ENCODE data around the gene STAT4. TPM values are rescaled to one million over a fixed set of nuclear protein-coding genes. Genes with fewer than 3 reads are reported as not detected.

Gene STAT4
- total RNA-seq, 2 experiments from 2014 or later, result 50.7 to 51.5 TPM

DNA sequence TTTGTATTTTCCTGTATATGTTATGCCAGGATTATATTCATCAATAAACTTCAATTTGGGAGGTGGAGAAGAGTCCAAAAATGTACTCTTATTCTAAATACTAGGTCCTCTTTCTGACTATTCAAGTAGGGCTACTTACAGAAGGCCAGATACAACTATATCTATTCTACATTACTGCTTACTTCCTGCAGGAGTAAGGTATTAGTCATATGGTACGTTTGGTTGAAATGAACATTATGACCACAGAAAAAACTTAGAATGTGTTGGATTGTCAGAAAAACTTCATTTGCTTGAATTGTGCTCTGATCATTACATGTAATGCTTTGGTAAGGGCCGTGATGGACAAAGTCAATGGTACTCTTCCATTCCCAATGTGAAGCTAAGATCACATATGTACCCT, 35.0 kb downstream of the STAT4 start:
- ChIA-PET POLR2A (interaction anchor here (1.0 to 2.1 kb wide), 4 partner anchors 13 to 562 kb away, joined by 3 to 7 read pairs (median 4); partner anchors contain the start of genes NABP1 and STAT4), CTCF (interaction anchor here (0.6 to 2.9 kb wide), 5 partner anchors 23 to 64 kb away, joined by 3 to 9 read pairs (median 3); no protein-coding TSS in a partner anchor)

DNA sequence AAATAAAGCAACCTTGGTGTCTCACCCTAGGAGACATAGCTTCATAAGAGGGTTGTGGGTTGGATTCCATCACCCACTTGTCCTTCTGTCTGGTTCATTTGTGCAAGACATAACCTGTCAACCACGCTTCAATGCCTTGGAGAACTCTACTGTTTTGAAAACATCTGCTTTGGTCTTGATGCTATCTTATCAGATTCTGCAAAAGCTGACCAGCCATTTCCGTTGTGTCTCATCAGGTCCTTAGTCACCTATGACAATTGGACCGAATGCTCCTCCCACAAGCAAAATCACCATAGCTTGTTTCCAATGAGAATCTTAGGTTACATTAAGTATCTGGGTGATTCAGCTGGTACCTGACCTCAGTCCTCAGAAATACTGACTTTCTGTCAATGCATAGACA, 35.4 kb downstream of the STAT4 start:
- POLR2A ChIA-PET, result interaction anchor here (0.6 to 2.1 kb wide), 5 partner anchors 13 to 563 kb away, joined by 3 to 7 read pairs (median 4); partner anchors contain the start of genes NABP1 and STAT4
- CTCF ChIA-PET, result interaction anchor here (0.6 to 2.9 kb wide), 5 partner anchors 23 to 63 kb away, joined by 3 to 9 read pairs (median 3); no protein-coding TSS in a partner anchor

DNA sequence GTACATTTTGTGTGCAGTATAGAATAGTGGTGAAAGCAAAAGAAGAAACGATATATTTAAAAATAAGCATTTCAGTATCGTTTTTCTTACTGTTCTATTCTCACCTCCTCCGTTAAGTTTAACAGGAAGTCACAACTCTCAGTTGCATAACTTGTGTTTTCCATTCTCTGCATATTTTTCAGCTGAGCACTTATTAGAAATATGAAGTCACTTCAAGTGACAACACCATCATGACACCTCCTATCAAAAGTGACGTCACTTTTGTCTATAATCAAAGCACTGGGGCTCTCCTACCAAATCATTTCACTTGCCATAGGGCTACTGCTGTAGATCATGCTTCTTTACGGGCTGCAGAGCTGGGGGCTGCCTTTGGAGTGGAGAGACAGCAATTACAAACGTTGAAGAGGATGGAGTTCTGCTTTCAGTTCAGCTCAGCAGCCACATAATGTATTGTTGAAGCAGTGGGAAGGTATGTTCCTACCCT, 36.3 kb downstream of the STAT4 start:
- ChIA-PET CTCF (interaction anchor here (2.6 to 2.9 kb wide), 2 partner anchors 41 to 62 kb away, joined by 7 to 9 read pairs; no protein-coding TSS in a partner anchor), POLR2A (interaction anchor here (1.3 to 2.1 kb wide), 3 partner anchors 14 to 563 kb away, joined by 4 to 7 read pairs (median 5); partner anchors contain the start of genes NABP1 and STAT4)

DNA sequence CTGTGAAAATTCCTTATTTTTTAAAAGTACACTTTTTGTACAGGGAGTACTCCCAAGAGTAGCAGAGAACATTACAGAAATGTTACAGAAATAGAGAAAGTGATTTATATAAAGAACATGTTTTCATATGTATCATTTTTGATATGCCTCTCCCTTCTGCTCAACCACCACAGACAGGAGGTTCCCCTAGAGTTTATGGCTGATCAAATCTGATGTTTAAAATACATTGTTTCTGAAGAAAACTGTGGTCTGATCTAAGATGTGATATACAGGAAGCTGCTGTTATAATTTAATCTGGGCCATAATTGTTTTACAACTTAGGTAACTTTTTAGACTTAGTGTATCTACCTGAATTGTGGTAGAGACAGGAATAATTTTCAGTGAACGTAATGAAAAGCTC, 37.0 kb downstream of the STAT4 start:
- ChIA-PET CTCF (interaction anchor here (2.6 kb wide), 1 partner anchor 42 kb away, joined by 7 read pairs; no protein-coding TSS in a partner anchor), POLR2A (no interaction called here)

DNA sequence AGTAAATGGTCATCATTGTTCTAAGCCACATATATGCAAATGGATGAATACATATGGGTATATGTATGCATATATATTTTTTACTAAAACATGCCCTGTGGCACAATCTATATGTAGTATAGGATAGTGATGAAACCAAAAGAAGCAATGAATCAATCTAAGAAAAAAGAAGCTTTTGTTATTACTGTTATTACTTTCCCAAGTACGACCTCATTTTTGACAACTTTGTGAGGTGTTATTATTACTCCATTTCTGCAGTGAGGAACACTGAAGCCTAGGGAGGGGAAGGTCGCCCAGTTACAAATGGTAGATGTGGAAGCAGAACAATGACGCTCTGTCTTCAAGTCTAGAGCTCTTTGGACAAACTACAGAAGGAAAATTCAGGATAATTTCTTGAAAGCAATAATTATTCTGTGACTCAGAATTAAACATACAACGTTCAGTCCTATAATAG, 38.3 kb downstream of the STAT4 start:
- POLR2A ChIA-PET, result no interaction called here
- CTCF ChIA-PET, result interaction anchor here (1.0 to 2.1 kb wide), 4 partner anchors 14 to 60 kb away, joined by 3 to 6 read pairs (median 4); no protein-coding TSS in a partner anchor

DNA sequence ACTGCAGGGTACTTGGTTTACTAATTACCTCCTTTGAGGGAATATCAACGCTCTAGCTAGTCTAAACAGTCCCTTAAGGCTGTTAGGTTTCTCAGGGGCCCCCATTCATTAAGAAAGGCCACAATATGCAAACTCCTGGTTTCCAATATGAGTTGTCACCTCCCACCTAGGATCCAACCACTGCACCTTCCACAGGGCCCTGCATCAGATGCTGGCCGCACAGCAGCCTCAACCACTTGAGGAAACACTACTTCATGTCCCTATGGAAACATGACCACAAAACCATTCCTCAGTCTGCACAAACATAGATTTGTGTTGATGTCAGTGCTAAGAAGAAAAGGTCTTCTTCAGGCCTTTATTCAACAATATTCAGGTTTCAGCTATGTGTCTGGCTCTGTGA, 40.9 kb downstream of the STAT4 start:
- ChIA-PET POLR2A (no interaction called here), CTCF (no interaction called here)

DNA sequence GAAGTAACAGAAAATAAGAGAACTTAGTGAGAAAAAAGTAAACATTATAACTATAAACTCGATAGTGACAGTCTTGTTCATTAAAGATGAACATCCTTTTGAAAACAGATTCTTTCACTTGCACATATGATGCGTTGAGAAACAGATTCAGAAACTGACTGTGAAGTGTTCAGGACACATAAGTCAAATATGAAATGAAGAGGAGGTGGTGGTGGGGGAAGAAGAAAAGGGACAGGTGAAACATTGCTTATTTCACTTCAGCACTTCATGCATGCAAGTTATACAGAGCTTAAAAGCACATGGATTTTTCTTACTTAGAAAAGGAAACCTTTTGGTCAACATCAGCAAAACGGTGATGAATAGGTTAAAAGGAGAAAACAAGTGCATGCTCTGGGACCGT, 42.5 kb downstream of the STAT4 start:
- POLR2A ChIA-PET, result no interaction called here
- CTCF ChIA-PET, result interaction anchor here (0.9 to 1.0 kb wide), 2 partner anchors 44 to 47 kb away, joined by 3 to 5 read pairs; no protein-coding TSS in a partner anchor

DNA sequence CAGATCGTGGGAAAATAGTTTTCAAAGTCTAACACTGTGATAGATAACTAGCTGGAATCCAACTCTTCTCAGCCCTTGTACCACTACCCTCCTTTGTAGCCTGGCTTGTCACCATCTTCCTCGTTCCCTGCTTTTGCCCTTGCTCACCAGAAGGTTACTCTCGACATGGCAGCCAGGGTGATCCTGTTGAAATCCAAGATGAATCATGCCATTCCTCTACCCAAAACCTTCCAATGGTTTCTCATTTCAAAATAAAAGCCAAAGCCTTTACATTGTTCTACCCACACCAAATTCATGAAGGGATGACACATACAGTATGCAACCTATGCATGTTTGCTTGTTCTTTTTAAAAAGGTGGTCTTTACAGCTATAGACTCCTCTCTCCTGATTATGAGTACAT, 45.7 kb downstream of the STAT4 start:
- POLR2A ChIA-PET, result no interaction called here

DNA sequence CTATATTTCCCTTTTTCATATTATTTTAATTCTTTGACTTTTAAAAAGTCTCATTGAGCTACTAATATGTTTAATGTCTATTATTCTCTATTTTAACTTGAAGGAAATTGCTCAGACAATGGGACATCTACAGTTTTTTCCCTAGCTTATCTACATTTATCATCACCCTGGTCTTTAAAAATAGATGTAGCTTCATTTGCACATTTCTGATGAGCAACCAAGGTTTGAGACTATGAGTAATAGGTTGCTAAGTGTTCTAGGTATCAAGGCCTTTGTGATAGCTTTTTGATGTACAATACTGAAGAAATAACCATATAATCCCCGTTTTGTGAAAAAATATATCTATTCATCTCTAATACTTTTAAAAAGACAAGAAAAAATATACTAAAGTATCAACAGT, 47.0 kb downstream of the STAT4 start:
- CTCF ChIA-PET, result interaction anchor here (1.3 to 1.4 kb wide), 2 partner anchors 51 kb away, joined by 3 read pairs; no protein-coding TSS in a partner anchor
- POLR2A ChIA-PET, result no interaction called here

More for the DNA sequence above, 45.7 kb downstream of the STAT4 start:
- CTCF ChIA-PET, result no interaction called here

DNA sequence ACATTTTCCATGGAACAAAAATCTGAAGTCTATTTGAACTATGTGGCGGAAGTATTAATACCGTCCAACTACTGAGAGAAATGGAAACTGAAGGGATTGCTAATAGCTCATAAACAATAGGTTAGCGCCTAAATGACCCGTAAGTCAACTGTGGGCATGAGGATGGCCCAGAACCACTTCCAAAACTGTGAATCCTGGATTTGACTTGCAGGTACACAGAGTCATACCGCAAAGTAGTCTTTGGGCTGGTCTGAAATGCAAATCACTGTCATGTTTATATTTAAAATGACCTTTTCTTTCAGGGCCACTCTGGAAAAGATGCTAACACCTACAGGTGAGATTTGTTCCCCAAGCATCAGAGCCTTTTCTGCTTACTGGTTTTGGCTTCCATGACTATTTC, 50.6 kb downstream of the STAT4 start:
- CTCF ChIA-PET, result no interaction called here

DNA sequence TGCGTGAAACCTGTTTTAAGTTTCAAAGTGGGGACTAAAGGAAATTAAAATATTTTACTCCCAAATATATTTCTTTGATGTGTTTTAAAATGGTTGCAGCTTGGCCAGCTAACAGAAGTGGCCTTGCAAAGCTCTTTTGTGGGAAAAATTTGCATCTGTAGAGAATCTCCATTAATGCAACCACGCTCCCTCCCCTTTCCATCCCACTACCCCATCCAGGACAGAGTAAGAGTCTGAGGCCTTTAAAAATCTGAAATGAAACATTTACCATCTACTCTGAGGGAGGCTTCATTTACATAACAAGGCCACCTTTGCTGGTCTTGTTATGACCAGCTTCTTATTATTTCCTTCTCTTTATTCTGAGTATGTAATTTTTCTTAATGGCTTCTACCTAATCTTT, 63.5 kb downstream of the STAT4 start:
- ChIA-PET POLR2A (no interaction called here), CTCF (no interaction called here)

More for the DNA sequence above, 50.6 kb downstream of the STAT4 start:
- POLR2A ChIA-PET, result no interaction called here

DNA sequence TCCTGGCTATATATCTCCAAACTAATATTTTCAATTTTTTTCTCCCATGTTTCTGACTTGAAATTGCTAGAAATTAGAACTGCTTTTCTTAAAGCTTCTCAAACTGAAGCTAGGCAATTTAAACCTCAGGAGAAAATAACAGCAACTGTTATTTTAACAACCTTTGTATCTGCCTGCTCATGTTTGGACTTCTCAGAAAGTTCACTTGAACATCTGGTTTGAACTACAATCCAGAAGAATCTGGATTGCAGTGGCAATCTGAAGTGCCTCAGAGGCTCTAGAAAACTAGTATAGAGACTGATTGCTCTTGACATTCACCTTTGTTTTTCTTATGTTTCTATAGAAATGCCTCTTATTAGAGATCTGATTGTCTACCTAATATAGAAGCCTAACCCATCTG, 64.1 kb downstream of the STAT4 start:
- ChIA-PET POLR2A (no interaction called here), CTCF (no interaction called here)

DNA sequence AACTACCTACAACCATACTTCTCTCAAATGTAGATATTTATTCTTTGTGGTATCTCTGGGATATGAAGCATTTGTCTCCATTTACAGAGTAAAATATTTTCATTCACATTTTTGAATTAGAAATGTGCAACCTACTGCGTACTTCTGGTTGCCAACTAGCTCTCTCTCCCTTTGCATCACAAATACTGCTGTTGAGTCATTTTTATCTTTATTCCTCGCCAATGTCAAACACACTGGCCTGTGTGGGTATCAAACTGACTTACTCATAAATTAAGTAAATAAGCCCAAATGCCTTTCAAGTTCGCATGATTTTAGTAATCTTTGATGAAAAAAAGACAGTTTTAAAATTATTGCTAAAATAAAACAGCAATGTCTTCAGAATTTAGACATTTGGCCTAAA, 67.3 kb downstream of the STAT4 start:
- ChIA-PET CTCF (no interaction called here), POLR2A (interaction anchor here (0.7 kb wide), 1 partner anchor 54 kb away, joined by 3 read pairs; no protein-coding TSS in a partner anchor)

DNA sequence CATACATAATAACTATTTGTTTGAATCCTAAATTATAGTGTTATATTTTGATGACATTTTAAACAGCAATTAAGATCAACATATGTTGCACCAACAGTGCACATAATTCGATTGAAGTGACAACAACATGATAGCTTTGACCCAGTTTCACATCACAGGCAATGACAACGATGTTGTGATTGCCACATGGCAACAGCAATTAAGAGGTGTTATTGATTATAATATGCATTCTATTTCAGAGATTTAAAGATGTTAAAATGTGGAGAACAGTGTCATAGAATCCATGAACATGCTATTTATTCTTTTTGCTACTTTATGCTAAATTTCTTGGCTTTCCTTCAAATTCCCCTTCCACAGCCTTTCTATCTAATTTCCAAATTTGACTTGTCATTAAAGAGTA, 68.5 kb downstream of the STAT4 start:
- ChIA-PET POLR2A (no interaction called here), CTCF (no interaction called here)

DNA sequence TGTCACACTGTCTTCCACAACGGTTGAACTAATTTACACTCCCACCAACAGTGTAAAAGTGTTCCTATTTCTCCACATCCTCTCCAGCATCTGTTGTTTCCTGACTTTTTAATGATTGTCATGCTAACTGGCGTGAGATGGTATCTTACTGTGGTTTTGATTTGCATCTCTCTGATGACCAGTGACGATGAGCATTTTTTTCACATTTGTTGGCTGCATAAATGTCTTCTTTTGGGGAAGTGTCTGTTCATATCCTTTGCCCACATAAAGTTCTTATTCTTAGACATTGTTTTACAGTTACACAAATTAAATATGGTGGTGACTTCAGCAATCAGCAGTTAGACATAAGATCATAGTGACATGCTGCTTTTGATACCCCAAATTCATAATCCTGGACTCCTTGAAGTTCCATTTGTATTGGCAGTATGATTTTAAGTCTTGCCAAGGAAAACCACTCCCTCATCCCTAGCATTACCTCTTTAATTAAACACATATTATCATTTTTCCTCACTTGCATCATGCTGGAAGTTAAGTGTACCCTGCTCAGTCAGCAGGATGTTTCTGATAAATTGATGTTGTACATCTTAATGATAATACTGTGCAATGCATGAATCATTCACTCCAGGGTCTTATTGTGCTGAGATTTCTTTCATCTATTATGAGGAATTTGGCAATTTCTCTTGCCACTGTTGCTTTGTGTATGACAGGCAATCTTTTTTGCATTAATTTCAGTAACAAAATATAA, 69.2 kb downstream of the STAT4 start:
- ChIA-PET CTCF (no interaction called here), POLR2A (no interaction called here)

DNA sequence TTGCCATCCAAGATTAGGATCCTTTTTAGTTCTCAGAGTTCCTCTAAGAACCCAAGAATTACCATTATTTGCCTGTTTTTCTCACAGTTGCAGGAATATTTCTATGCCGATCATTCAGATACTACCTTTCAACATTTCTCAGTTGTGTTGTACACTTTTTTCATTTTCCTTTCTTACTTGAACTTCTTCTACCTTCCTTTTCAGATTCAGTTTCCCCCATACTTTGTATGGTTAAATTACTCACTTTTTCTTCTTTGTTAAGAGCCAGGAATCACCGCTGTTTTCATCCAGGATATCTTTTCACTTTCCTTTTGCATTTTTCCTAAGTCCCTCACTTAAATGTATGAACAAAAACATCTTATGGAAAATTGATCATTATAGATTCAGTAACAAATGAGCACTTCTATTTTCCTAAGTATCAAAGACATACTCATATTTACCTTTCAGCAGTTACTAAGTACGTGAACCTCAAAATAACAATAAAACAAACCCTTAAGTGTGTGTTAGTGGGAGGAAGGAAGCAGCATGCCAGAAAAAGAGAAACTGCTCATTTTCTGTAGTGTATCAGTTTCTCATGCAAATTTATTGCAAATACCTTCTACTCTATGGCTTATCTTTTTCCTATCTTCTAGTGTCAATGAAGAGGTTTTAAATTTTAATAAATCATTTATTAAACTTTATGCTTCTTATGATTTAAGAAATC, 72.5 kb downstream of the STAT4 start:
- CTCF ChIA-PET, result no interaction called here

DNA sequence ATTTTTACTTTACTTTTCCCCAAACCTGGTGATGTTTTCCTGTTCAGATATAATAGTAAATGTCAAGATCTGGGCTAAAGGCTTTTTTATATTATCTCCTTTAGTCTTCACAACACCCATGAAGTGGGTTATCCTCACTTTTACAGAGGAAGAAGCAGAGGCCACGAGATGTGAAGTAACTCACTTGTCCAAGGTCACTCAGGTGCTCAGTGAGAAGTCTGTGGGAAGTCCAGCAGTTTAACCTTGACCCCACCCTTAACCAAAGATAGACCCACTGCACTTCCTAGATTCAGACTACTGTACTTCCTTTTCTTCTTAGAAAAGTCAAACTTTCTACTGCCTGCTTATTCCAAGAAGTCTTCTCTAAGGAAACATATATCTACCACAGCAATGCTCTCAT, 80.5 kb downstream of the STAT4 start:
- POLR2A ChIA-PET, result no interaction called here
- CTCF ChIA-PET, result interaction anchor here (1.2 kb wide), 1 partner anchor 42 kb away, joined by 5 read pairs; no protein-coding TSS in a partner anchor

More for the DNA sequence above, 72.5 kb downstream of the STAT4 start:
- POLR2A ChIA-PET, result no interaction called here

DNA sequence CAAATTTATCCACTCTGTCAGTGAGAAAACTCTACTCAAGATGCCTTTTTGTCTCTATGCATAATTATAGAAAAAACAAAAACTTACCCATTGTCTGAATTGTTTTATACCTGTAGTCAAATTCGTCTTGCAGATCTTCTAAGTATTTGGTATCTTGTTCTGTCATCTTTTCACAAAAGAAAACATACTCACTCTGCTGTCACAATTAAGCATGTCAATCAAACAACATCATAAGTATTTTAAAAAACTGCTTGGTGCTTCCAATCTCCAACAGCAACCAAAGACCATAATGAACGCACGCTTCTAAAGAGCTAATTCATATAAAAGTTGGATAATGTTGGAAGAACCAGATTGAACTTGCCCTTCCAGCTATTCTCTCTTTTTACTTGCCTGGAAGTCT, 81.2 kb downstream of the STAT4 start:
- POLR2A ChIA-PET, result interaction anchor here (0.7 kb wide), 1 partner anchor 13 kb away, joined by 4 read pairs; no protein-coding TSS in a partner anchor

DNA sequence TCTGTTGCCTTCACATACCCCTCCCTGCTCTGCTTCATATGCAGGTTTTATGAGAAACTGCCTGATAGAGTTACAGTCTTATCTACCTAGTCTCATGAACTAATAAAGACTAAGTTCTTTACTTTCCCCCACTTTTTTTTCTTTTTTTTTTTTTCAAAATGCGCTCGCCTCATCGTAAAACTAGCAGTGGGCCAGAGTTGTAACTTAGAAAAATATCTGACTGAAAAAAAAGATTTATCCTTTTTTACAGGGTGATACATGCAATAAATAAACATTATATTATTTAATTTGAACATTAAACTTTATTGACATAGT, 83.9 kb downstream of the STAT4 start:
- ChIA-PET CTCF (interaction anchor here (1.7 to 2.8 kb wide), 2 partner anchors 14 to 89 kb away, joined by 6 to 10 read pairs; no protein-coding TSS in a partner anchor), POLR2A (no interaction called here)

More for the DNA sequence above, 81.2 kb downstream of the STAT4 start:
- CTCF ChIA-PET, result no interaction called here
